ENCODE results near the gene ARMH4. TPM values are rescaled to one million over a fixed set of nuclear protein-coding genes. Genes with fewer than 3 reads are reported as not detected.

ARMH4 gene
- total and polyA plus RNA-seq, 4 donors, result 0.38 to 3.2 (median 0.54) TPM

- TF ChIP-seq RAD21 (IDR thresholded peaks at IDR 0.05) (no peak), GABPA (IDR thresholded peaks at IDR 0.05 in 1 of 2, conservative IDR thresholded peaks at IDR 0.05 in 1 of 2) (no peak), JUND (IDR thresholded peaks at IDR 0.05) (no peak), CTCF (IDR thresholded peaks at IDR 0.05; ENCODE audit: low read depth, low read length, missing input control) (no peak), EGR1 (IDR thresholded peaks at IDR 0.05; ENCODE audit: low read depth in 2 of 2) (no peak), YY1 (IDR thresholded peaks at IDR 0.05) (no peak), REST (IDR thresholded peaks at IDR 0.05) (no peak), ATF3 (IDR thresholded peaks at IDR 0.05) (no peak), FOXA1 (IDR thresholded peaks at IDR 0.05) (no peak)
- 47% methylated on average over 4 of the region's 4 CpGs for WGBS
- peaks cover 0 to 8% (median 0%) of the 10 kb centered on the region in 4 donors for H3K27me3 ChIP-seq (ENCODE audit: control insufficient read depth in 4 of 4, insufficient read depth in 4 of 4, low read length in 3 of 4)
- DNase-seq (ENCODE audit: low spot score), result no peak
- no peaks in the 10 kb centered on the region for H3K9me3 ChIP-seq (ENCODE audit: control insufficient read depth in 4 of 4, low read length in 3 of 4)
- H3K9ac ChIP-seq (ENCODE audit: low read depth in 1 of 2, low read length in 2 of 2), result no peak overlapping the region
- no peaks in the 10 kb centered on the region for H3K4me1 ChIP-seq (ENCODE audit: control insufficient read depth in 4 of 4, insufficient read depth in 4 of 4, low read length in 3 of 4)
- no peak overlapping the region for H3K27ac ChIP-seq (ENCODE audit: low read depth in 1 of 2, low read length in 2 of 2)
- no peak overlapping the region for H3K4me3 ChIP-seq (ENCODE audit: low read depth in 1 of 3, low read length in 3 of 3)
- no peaks in the 10 kb centered on the region for H3K36me3 ChIP-seq (ENCODE audit: control insufficient read depth in 4 of 4, insufficient read depth in 3 of 4, low read depth in 1 of 4, low read length in 3 of 4)
These were observed 172.5 kb downstream of the ARMH4 start for GRCh38 chr14:57979376-57980048.

GRCh38 chr14:57976701-57977100, 175.3 kb downstream of the ARMH4 start:
- no peak overlapping the region for H3K4me3 ChIP-seq (ENCODE audit: low read depth in 1 of 3, low read length in 3 of 3)
- no peak overlapping the region for H3K9ac ChIP-seq (ENCODE audit: low read depth in 1 of 2, low read length in 2 of 2)
- H3K4me1 ChIP-seq (ENCODE audit: control insufficient read depth in 4 of 4, insufficient read depth in 4 of 4, low read length in 3 of 4), result no peaks in the 10 kb centered on the region
- TF ChIP-seq RXRA (IDR thresholded peaks at IDR 0.05), result no peak
- TF ChIP-seq REST (IDR thresholded peaks at IDR 0.05), result no peak
- TF ChIP-seq HNF4G (IDR thresholded peaks at IDR 0.05), result no peak
- no peaks in the 10 kb centered on the region for H3K9me3 ChIP-seq (ENCODE audit: control insufficient read depth in 4 of 4, low read length in 3 of 4)
- H3K27ac ChIP-seq (ENCODE audit: low read depth in 1 of 2, low read length in 2 of 2), result no peak overlapping the region
- H3K36me3 ChIP-seq (ENCODE audit: control insufficient read depth in 4 of 4, insufficient read depth in 3 of 4, low read depth in 1 of 4, low read length in 3 of 4), result no peaks in the 10 kb centered on the region
- H3K27me3 ChIP-seq (ENCODE audit: control insufficient read depth in 4 of 4, insufficient read depth in 4 of 4, low read length in 3 of 4), result no peaks in the 10 kb centered on the region
- no peak for DNase-seq (ENCODE audit: low spot score)

Measured in liver (tissue), 9 donors.